WTC11 (cell line): ENCODE measurements around the gene ZMYND11. TPM values are rescaled to one million over a fixed set of nuclear protein-coding genes. Genes with fewer than 3 reads are reported as not detected.

Experiments used
- ATAC-seq: fragments of 200-7000 bp; cut with Tn5 transposase; 2 replicates; pipeline ENCODE4 v1.10.0; 2021; ENCODE audit warnings: mild to moderate bottlenecking, moderate library complexity
- CTCF ChIA-PET: fragments of 300-600 bp; sonication (Branson Sonifier 250); formaldehyde crosslinking; loops from one replicate; lab custom pipeline; 2021; ENCODE audit warnings: antibody characterized with exemption; lab: Charles Lee
- POLR2A ChIA-PET: fragments of 350-600 bp; sonication (Branson Sonifier 250); formaldehyde crosslinking; loops from one replicate; lab custom pipeline; 2021; ENCODE audit warnings: antibody characterized with exemption; lab: Charles Lee
- DNase-seq: peaks from one replicate; pipeline ENCODE4 v3.0.0; 2021; ENCODE audit warnings: low spot score
- H3K27ac Mint-ChIP-seq: 2 replicates; pipeline ENCODE4 v1.8.0; 2021; ENCODE audit warnings: mixed read lengths
- H3K27me3 Mint-ChIP-seq: 2 replicates; pipeline ENCODE4 v1.8.0; 2021; ENCODE audit warnings: low read depth, mild to moderate bottlenecking, moderate library complexity, mixed read lengths
- H3K36me3 Mint-ChIP-seq: 2 replicates; pipeline ENCODE4 v1.8.0; 2021; ENCODE audit warnings: mixed read lengths
- H3K4me1 Mint-ChIP-seq: 2 replicates; pipeline ENCODE4 v1.8.0; 2022; ENCODE audit warnings: mixed read lengths
- H3K4me3 Mint-ChIP-seq: 2 replicates; pipeline ENCODE4 v1.8.0; 2021; ENCODE audit warnings: mild to moderate bottlenecking, moderate library complexity, mixed read lengths
- H3K9me3 Mint-ChIP-seq: 2 replicates; pipeline ENCODE4 v1.8.0; 2021; ENCODE audit warnings: mixed read lengths
- ATF6 ChIP-seq: sonication (generic); formaldehyde crosslinking; IDR thresholded peaks from 2 replicates; pipeline ENCODE4 v1.8.1; 2023; ENCODE audit warnings: mild to moderate bottlenecking, missing genetic modification reagents
- CDX4 ChIP-seq: fragments of 250-450 bp; sonication (Bioruptor Pico); IDR thresholded peaks from 2 replicates; pipeline ENCODE4 v1.9.0; 2021; ENCODE audit warnings: moderate library complexity, mild to moderate bottlenecking, inconsistent platforms, borderline replicate concordance
- CREB1 ChIP-seq: sonication (generic); formaldehyde crosslinking; IDR thresholded peaks from 2 replicates; pipeline ENCODE4 v1.8.0; 2023; ENCODE audit warnings: mild to moderate bottlenecking, missing genetic modification reagents
- CREM ChIP-seq: sonication (generic); formaldehyde crosslinking; IDR thresholded peaks from 2 replicates; pipeline ENCODE4 v1.8.1; 2022; ENCODE audit warnings: mild to moderate bottlenecking, missing genetic modification reagents, moderate library complexity
- CTCF ChIP-seq: fragments of 200-600 bp; IDR thresholded peaks from 2 replicates; pipeline ENCODE4 v1.8.0; 2022; ENCODE audit warnings: antibody characterized with exemption
- ETV6 ChIP-seq: sonication (generic); formaldehyde crosslinking; IDR thresholded peaks from 2 replicates; pipeline ENCODE4 v1.8.1; 2022; ENCODE audit warnings: mild to moderate bottlenecking, missing genetic modification reagents
- FOXJ3 ChIP-seq: sonication (generic); formaldehyde crosslinking; IDR thresholded peaks from 2 replicates; pipeline ENCODE4 v1.9.0; 2021; ENCODE audit warnings: missing genetic modification reagents, mild to moderate bottlenecking, borderline replicate concordance
- FOXK1 ChIP-seq: sonication (generic); formaldehyde crosslinking; IDR thresholded peaks from 2 replicates; pipeline ENCODE4 v1.8.0; 2022; ENCODE audit warnings: mild to moderate bottlenecking, moderate library complexity, missing genetic modification reagents
- FOXP1 ChIP-seq: sonication (generic); formaldehyde crosslinking; IDR thresholded peaks from 2 replicates; pipeline ENCODE4 v1.8.0; 2022; ENCODE audit warnings: missing genetic modification reagents, mild to moderate bottlenecking, moderate library complexity, borderline replicate concordance
- KAT7 ChIP-seq: sonication (generic); formaldehyde crosslinking; IDR thresholded peaks from 2 replicates; pipeline ENCODE4 v1.8.1; 2023; ENCODE audit warnings: missing genetic modification reagents, mild to moderate bottlenecking, borderline replicate concordance
- NR3C1 ChIP-seq: sonication (generic); formaldehyde crosslinking; conservative IDR thresholded peaks from 2 replicates; pipeline ENCODE4 v1.8.1; 2023; ENCODE audit warnings: low read depth, mild to moderate bottlenecking, missing genetic modification reagents
- PREB ChIP-seq: sonication (generic); formaldehyde crosslinking; IDR thresholded peaks from 2 replicates; pipeline ENCODE4 v1.8.1; 2022; ENCODE audit warnings: mild to moderate bottlenecking, missing genetic modification reagents, moderate library complexity, borderline replicate concordance
- RORB ChIP-seq: fragments of 250-450 bp; sonication (Bioruptor Pico); IDR thresholded peaks from 2 replicates; pipeline ENCODE4 v1.9.0; 2021; ENCODE audit warnings: mild to moderate bottlenecking
- SMAD4 ChIP-seq: sonication (generic); formaldehyde crosslinking; IDR thresholded peaks from 2 replicates; pipeline ENCODE4 v1.8.0; 2022; ENCODE audit warnings: mild to moderate bottlenecking, missing genetic modification reagents
- STAT6 ChIP-seq: sonication (generic); formaldehyde crosslinking; conservative IDR thresholded peaks from 2 replicates; pipeline ENCODE4 v1.8.1; 2023; ENCODE audit warnings: mild to moderate bottlenecking, low read depth, missing genetic modification reagents, moderate library complexity
- TCF7 ChIP-seq: sonication (generic); formaldehyde crosslinking; IDR thresholded peaks from 2 replicates; pipeline ENCODE4 v1.8.0; 2022; ENCODE audit warnings: mild to moderate bottlenecking, low read depth, missing genetic modification reagents, moderate library complexity
- USF1 ChIP-seq: sonication (generic); formaldehyde crosslinking; IDR thresholded peaks from 2 replicates; pipeline ENCODE4 v1.8.0; 2022; ENCODE audit warnings: mild to moderate bottlenecking, missing genetic modification reagents
- USF2 ChIP-seq: sonication (generic); formaldehyde crosslinking; IDR thresholded peaks from 2 replicates; pipeline ENCODE4 v1.8.1; 2023; ENCODE audit warnings: mild to moderate bottlenecking, missing genetic modification reagents, moderate library complexity
- ZBTB21 ChIP-seq: sonication (generic); formaldehyde crosslinking; IDR thresholded peaks from 2 replicates; pipeline ENCODE4 v1.8.1; 2023; ENCODE audit warnings: mild to moderate bottlenecking, missing genetic modification reagents, borderline replicate concordance
- ZNF423 ChIP-seq: fragments of 250-450 bp; sonication (Bioruptor Pico); IDR thresholded peaks from 2 replicates; pipeline ENCODE4 v2.1.2; 2022; ENCODE audit warnings: mild to moderate bottlenecking, moderate library complexity
- ZNF671 ChIP-seq: fragments of 250-450 bp; sonication (Bioruptor Pico); IDR thresholded peaks from 2 replicates; pipeline ENCODE4 v1.8.0; 2021; ENCODE audit warnings: mild to moderate bottlenecking
- total RNA-seq: library from RNA; stranded (reverse); gene quantifications from 3 replicates; pipeline ENCODE4 v1.2.3, GENCODE V29; 2021

The ZMYND11 gene
- total RNA-seq, 1 experiment from 2014 or later: 22.3 TPM

- peak; percentile 23 for DNase-seq
- TF ChIP-seq CREM (CRISPR knock-in tag): 0 out of 2 replicates have a peak, but pooled peaks have one; percentile 22
- TF ChIP-seq FOXK1 (CRISPR knock-in tag): no peak
- TF ChIP-seq, all 79 proteins: peak for 1
- ATAC-seq: peak; percentile 7
- Mint-ChIP-seq H3K9me3 (no peaks in the 10 kb centered on the region), H3K4me1 (peaks cover 31% of the 10 kb centered on the region), H3K27me3 (peaks cover 17% of the 10 kb centered on the region), H3K36me3 (no peaks in the 10 kb centered on the region), H3K27ac (no peak overlapping the region), H3K4me3 (peak overlapping the region; percentile 87)
- ChIA-PET CTCF (interaction anchor here (0.6 to 1.0 kb wide), 2 partner anchors 53 to 58 kb away, joined by 3 read pairs; no protein-coding TSS in a partner anchor), POLR2A (no interaction called here)
These were observed 766 bp upstream of the ZMYND11 start for GRCh38 chr10:134247-135131.

GRCh38 chr10:135601-136464 is 578 bp downstream of the ZMYND11 start:
- no peaks in the 10 kb centered on the region for H3K36me3 Mint-ChIP-seq
- DNase-seq (peak; percentile 54), ATAC-seq (peak; percentile 27)
- peak overlapping the region; percentile 68; the same call in 1 of the 2 replicates for H3K27ac Mint-ChIP-seq
- peaks cover 17% of the 10 kb centered on the region for H3K27me3 Mint-ChIP-seq
- CTCF ChIA-PET: interaction anchor here (0.6 to 1.6 kb wide), 4 partner anchors 10 to 95 kb away, joined by 3 to 6 read pairs (median 3); no protein-coding TSS in a partner anchor
- POLR2A ChIA-PET: no interaction called here
- H3K9me3 Mint-ChIP-seq: no peaks in the 10 kb centered on the region
- H3K4me3 Mint-ChIP-seq: peak overlapping the region; percentile 78
- peaks cover 31% of the 10 kb centered on the region for H3K4me1 Mint-ChIP-seq
- TF ChIP-seq CREB1 (CRISPR knock-in tag) (no peak), PREB (CRISPR knock-in tag) (no peak), ZBTB21 (CRISPR knock-in tag) (no peak), KAT7 (CRISPR knock-in tag) (no peak), STAT6 (CRISPR knock-in tag) (no peak), FOXP1 (CRISPR knock-in tag) (peak; percentile 69; the same call in 1 of the 2 replicates), CDX4 (CRISPR knock-in tag) (no peak), TCF7 (CRISPR knock-in tag) (no peak), NR3C1 (CRISPR knock-in tag) (no peak), ATF6 (CRISPR knock-in tag) (no peak), SMAD4 (CRISPR knock-in tag) (no peak), ZNF423 (CRISPR knock-in tag) (no peak), CTCF (no peak), FOXJ3 (CRISPR knock-in tag) (no peak), RORB (CRISPR knock-in tag) (no peak), USF2 (CRISPR knock-in tag) (no peak), ETV6 (CRISPR knock-in tag) (no peak), USF1 (CRISPR knock-in tag) (no peak), ZNF671 (CRISPR knock-in tag) (no peak)
